ENCODE data around the gene CAMTA1.

DNA sequence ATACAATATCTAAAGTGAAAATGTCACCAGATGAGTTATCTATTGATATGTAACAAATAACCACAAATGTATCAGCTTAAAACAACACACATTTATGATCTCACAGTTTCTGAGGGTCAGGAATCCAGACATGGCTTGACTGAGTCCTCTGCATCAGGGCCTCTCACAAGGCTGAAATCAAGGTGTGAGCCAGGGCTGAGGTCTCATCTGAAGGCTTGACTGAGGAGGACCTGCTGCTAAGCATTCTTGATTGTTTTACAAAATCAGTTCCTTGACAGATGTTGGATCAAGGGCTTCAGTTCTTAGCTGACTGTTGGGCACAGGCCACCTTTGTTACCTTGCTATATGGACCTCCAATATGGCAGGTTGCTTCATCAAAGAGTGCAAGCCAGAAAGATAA is 483.7 kb downstream of the CAMTA1 start:
- TF ChIP-seq, protein P1, sequence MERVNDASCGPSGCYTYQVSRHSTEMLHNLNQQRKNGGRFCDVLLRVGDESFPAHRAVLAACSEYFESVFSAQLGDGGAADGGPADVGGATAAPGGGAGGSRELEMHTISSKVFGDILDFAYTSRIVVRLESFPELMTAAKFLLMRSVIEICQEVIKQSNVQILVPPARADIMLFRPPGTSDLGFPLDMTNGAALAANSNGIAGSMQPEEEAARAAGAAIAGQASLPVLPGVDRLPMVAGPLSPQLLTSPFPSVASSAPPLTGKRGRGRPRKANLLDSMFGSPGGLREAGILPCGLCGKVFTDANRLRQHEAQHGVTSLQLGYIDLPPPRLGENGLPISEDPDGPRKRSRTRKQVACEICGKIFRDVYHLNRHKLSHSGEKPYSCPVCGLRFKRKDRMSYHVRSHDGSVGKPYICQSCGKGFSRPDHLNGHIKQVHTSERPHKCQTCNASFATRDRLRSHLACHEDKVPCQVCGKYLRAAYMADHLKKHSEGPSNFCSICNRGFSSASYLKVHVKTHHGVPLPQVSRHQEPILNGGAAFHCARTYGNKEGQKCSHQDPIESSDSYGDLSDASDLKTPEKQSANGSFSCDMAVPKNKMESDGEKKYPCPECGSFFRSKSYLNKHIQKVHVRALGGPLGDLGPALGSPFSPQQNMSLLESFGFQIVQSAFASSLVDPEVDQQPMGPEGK (CRISPR knock-in tag; IDR thresholded peaks at IDR 0.05; ENCODE audit: borderline replicate concordance), result no peak
- TF ChIP-seq ZNF70 (CRISPR knock-in tag; IDR thresholded peaks at IDR 0.05) (no peak), ESRRG (CRISPR knock-in tag; IDR thresholded peaks at IDR 0.05) (no peak), ZNF8 (CRISPR knock-in tag; IDR thresholded peaks at IDR 0.05) (no peak)
